Upper lobe of right lung (tissue), 1 donor: ENCODE measurements around the gene MYO18B. TPM values are rescaled to one million over a fixed set of nuclear protein-coding genes. Genes with fewer than 3 reads are reported as not detected.

ENCODE experiments used
- ATAC-seq: fragments of 200-7000 bp; cut with Tn5 transposase; one replicate; pipeline ENCODE4 v1.9.1; 2020; ENCODE audit warnings: mild to moderate bottlenecking, moderate library complexity
- DNase-seq: peaks from one replicate; pipeline ENCODE4 v3.0.0-alpha.2; 2020
- H3K27ac ChIP-seq: fragments of 200-600 bp; one replicate; pipeline ENCODE4 v1.8.0; 2022
- H3K27me3 ChIP-seq: fragments of 200-600 bp; one replicate; pipeline ENCODE4 v1.8.0; 2022; ENCODE audit warnings: mild to moderate bottlenecking
- H3K36me3 ChIP-seq: fragments of 200-600 bp; one replicate; pipeline ENCODE4 v1.8.0; 2022
- H3K4me1 ChIP-seq: fragments of 200-600 bp; one replicate; pipeline ENCODE4 v1.8.0; 2022
- H3K4me3 ChIP-seq: fragments of 200-600 bp; one replicate; pipeline ENCODE4 v1.8.0; 2022; ENCODE audit warnings: mild to moderate bottlenecking
- H3K9me3 ChIP-seq: fragments of 200-600 bp; one replicate; pipeline ENCODE4 v1.8.0; 2022
- CTCF ChIP-seq: fragments of 200-600 bp; IDR thresholded peaks from one replicate; pipeline ENCODE4 v1.8.0; 2022; ENCODE audit warnings: antibody characterized with exemption
- intact Hi-C: fragments of 100-400 bp; cut with DNase I; formaldehyde crosslinking; loops from one replicate; pipeline ENCODE4 v1.11.0; 2022
- total RNA-seq: library from RNA; stranded (reverse); fragmentation: NEBNext Ultra II Directional; extraction: Animal tissue kit (Norgen Biotek cat#: 25700); gene quantifications from one replicate; pipeline ENCODE4 v1.2.1, GENCODE V29; 2021
- donor health status: DM: no; HTN: yes; CAD: no; lungs with severe emphysema.

Gene MYO18B
- total RNA-seq, 1 donor from 2014 or later, result 0.14 TPM

GRCh38 chr22:25849522-25849921, 107.5 kb downstream of the MYO18B start:
- H3K27me3 ChIP-seq, result no peaks in the 10 kb centered on the region
- no peak overlapping the region for H3K4me3 ChIP-seq
- DNase-seq (no peak), ATAC-seq (no peak)
- H3K27ac ChIP-seq, result no peak overlapping the region
- H3K36me3 ChIP-seq, result no peaks in the 10 kb centered on the region
- no peaks in the 10 kb centered on the region for H3K9me3 ChIP-seq
- H3K4me1 ChIP-seq, result no peaks in the 10 kb centered on the region
- no peak for TF ChIP-seq CTCF
- intact Hi-C loops, result no loop called here

- no peaks in the 10 kb centered on the region for H3K4me1 ChIP-seq
- DNase-seq (no peak), ATAC-seq (no peak)
- TF ChIP-seq CTCF, result no peak
- no peaks in the 10 kb centered on the region for H3K27me3 ChIP-seq
- no peaks in the 10 kb centered on the region for H3K9me3 ChIP-seq
- intact Hi-C loops, result no loop called here
- H3K36me3 ChIP-seq, result no peaks in the 10 kb centered on the region
- no peak overlapping the region for H3K27ac ChIP-seq
- H3K4me3 ChIP-seq, result no peak overlapping the region
Observed at GRCh38 chr22:25852223-25852622, 110.2 kb downstream of the MYO18B start.

GRCh38 chr22:25853078-25853477, 111.1 kb downstream of the MYO18B start:
- Histone ChIP-seq H3K4me3 (no peak overlapping the region), H3K27ac (no peak overlapping the region), H3K9me3 (no peaks in the 10 kb centered on the region), H3K36me3 (no peaks in the 10 kb centered on the region), H3K4me1 (no peaks in the 10 kb centered on the region), H3K27me3 (no peaks in the 10 kb centered on the region)
- intact Hi-C loops, result no loop called here
- TF ChIP-seq CTCF, result no peak
- ATAC-seq (no peak), DNase-seq (no peak)

GRCh38 chr22:25853501-25854284, 111.7 kb downstream of the MYO18B start:
- intact Hi-C loops, result no loop called here
- H3K36me3 ChIP-seq, result no peaks in the 10 kb centered on the region
- no peaks in the 10 kb centered on the region for H3K4me1 ChIP-seq
- no peak for DNase-seq
- ATAC-seq, result no peak
- no peaks in the 10 kb centered on the region for H3K27me3 ChIP-seq
- H3K27ac ChIP-seq, result no peak overlapping the region
- no peak overlapping the region for H3K4me3 ChIP-seq
- no peak for TF ChIP-seq CTCF
- no peaks in the 10 kb centered on the region for H3K9me3 ChIP-seq

GRCh38 chr22:25869771-25870170, 127.8 kb downstream of the MYO18B start:
- no peak overlapping the region for H3K4me3 ChIP-seq
- ATAC-seq, result no peak

More at GRCh38 chr22:25869771-25870170, 127.8 kb downstream of the MYO18B start:
- no peak for DNase-seq
- Histone ChIP-seq H3K9me3 (no peaks in the 10 kb centered on the region), H3K27me3 (peaks cover 8% of the 10 kb centered on the region), H3K27ac (no peak overlapping the region), H3K36me3 (no peaks in the 10 kb centered on the region), H3K4me1 (no peaks in the 10 kb centered on the region)
- intact Hi-C loops, result no loop called here
- no peak for TF ChIP-seq CTCF
